T follicular helper cell (primary cell): ENCODE data around the gene PRPF38B.

ENCODE experiments used
- DNase-seq: peaks from one replicate; pipeline ENCODE4 v3.0.0-alpha.2; 2020; ENCODE audit warnings: low read depth

PRPF38B gene

GRCh38 chr1:108717774-108718316 lies 25.7 kb downstream of the PRPF38B start:
- DNase-seq = no peak

- DNase-seq = no peak
Observed at GRCh38 chr1:108718927-108719655, 27.0 kb downstream of the PRPF38B start.

- DNase-seq = no peak
Observed at GRCh38 chr1:108719656-108720435, 27.7 kb downstream of the PRPF38B start.

GRCh38 chr1:108722292-108722691 lies 30.2 kb downstream of the PRPF38B start:
- DNase-seq = no peak

- no peak for DNase-seq
Observed at GRCh38 chr1:108725906-108726305, 33.8 kb downstream of the PRPF38B start.

GRCh38 chr1:108728327-108728923 lies 36.3 kb downstream of the PRPF38B start:
- DNase-seq = no peak

- DNase-seq = no peak
Observed at GRCh38 chr1:108729481-108729880, 37.4 kb downstream of the PRPF38B start.

- DNase-seq = no peak
Observed at GRCh38 chr1:108732398-108732797, 40.3 kb downstream of the PRPF38B start.

- DNase-seq = no peak
Observed at GRCh38 chr1:108734171-108734865, 42.2 kb downstream of the PRPF38B start.

GRCh38 chr1:108742253-108742652 lies 50.1 kb downstream of the PRPF38B start:
- DNase-seq = no peak

GRCh38 chr1:108745980-108746381 lies 53.9 kb downstream of the PRPF38B start:
- no peak for DNase-seq

GRCh38 chr1:108746382-108747170 lies 54.5 kb downstream of the PRPF38B start, which contains the start of gene STXBP3:
TSS of gene STXBP3 (plus strand) at chr1:108746674. CDS start at chr1:108746738, 64 bp downstream.
- peak; percentile 100 for DNase-seq

- peak; percentile 7 for DNase-seq
Observed at GRCh38 chr1:108747171-108747850, 55.2 kb downstream of the PRPF38B start.

GRCh38 chr1:108747898-108748297 lies 55.8 kb downstream of the PRPF38B start:
- DNase-seq = no peak

- DNase-seq = no peak
Observed at GRCh38 chr1:108749081-108749480, 57.0 kb downstream of the PRPF38B start.

GRCh38 chr1:108750476-108751181 lies 58.5 kb downstream of the PRPF38B start:
- no peak for DNase-seq
